Tibial artery (tissue), 4 donors: ENCODE data around the gene RNF220.

Source experiments
- DNase-seq, 2 donors: peaks; one replicate each; pipeline ENCODE4 v3.0.0-alpha.2; 2019
- H3K27ac ChIP-seq, 2 donors: fragments of 200-600 bp; sonication (generic) in 1 of 2; 1 replicate in 1 of 2; 2 replicates in 1 of 2; pipeline ENCODE4 v1.5.1; 2018 to 2019; ENCODE audit warnings: mild to moderate bottlenecking in 1 of 2
- H3K27me3 ChIP-seq, 2 donors: fragments of 200-600 bp; sonication (generic) in 1 of 2; one replicate each; pipeline versions ENCODE4 v1.5.1 to v1.6.0; 2016 to 2019
- H3K36me3 ChIP-seq, 3 donors: fragments of 200-600 bp; sonication (generic) in 2 of 3; one replicate each; pipeline ENCODE4 v1.5.1; 2016 to 2019; ENCODE audit warnings: mild to moderate bottlenecking in 2 of 3
- H3K4me1 ChIP-seq, 4 donors: fragments of 200-600 bp; sonication (generic) in 2 of 4; 1 replicate in 3 of 4; 2 replicates in 1 of 4; pipeline ENCODE4 v1.5.1; 2016 to 2019
- H3K4me3 ChIP-seq, 2 donors: fragments of 200-600 bp; sonication (generic) in 1 of 2; 1 replicate in 1 of 2; 2 replicates in 1 of 2; pipeline ENCODE4 v1.5.1; 2018 to 2019; ENCODE audit warnings: mild to moderate bottlenecking in 2 of 2
- H3K9me3 ChIP-seq, 3 donors: fragments of 200-600 bp; sonication (generic) in 1 of 3; one replicate each; pipeline ENCODE4 v1.5.1; 2016 to 2019
- intact Hi-C: fragments of 100-400 bp; cut with DNase I; formaldehyde crosslinking; loops from one replicate; pipeline ENCODE4 v1.15.0; 2023; ENCODE audit warnings: low total_unique reads
- TF ChIP-seq, protein P1 (sequence below), 2 experiments: fragments of 200-600 bp in 1 of 2; fragments of 450-650 bp in 1 of 2; IDR thresholded peaks; one replicate each; pipeline ENCODE4 v1.5.1; 2017 to 2019; ENCODE audit warnings: antibody characterized with exemption in 2 of 2, mild to moderate bottlenecking in 1 of 2, moderate library complexity in 1 of 2

RNF220 gene

DNA sequence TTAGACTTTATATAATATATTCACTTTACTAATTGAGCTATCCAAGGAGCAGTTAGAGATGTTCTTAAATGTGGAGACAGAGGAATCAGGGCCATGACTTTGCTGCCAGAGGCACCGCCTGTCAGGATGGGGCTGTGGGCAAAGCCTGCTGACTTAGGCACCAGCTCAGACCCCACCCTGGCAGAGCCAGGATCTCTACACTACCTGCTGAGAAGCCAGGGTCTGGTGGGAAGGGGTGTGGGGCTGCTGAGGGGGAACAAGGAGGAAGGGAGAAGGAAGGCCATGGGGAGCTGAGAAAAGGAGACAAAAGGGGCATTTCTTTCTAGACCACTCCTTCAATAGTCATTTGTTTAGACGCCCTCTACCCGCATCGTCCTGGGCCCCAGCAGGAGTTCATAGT lies 164.4 kb downstream of the RNF220 start:
- Histone ChIP-seq H3K27ac (no peak overlapping the region), H3K9me3 (no peaks in the 10 kb centered on the region), H3K4me1 (no peaks in the 10 kb centered on the region), H3K36me3 (no peaks in the 10 kb centered on the region), H3K4me3 (no peak overlapping the region), H3K27me3 (peaks cover 0 to 60% of the 10 kb centered on the region in 2 donors)
- TF ChIP-seq, protein P1, sequence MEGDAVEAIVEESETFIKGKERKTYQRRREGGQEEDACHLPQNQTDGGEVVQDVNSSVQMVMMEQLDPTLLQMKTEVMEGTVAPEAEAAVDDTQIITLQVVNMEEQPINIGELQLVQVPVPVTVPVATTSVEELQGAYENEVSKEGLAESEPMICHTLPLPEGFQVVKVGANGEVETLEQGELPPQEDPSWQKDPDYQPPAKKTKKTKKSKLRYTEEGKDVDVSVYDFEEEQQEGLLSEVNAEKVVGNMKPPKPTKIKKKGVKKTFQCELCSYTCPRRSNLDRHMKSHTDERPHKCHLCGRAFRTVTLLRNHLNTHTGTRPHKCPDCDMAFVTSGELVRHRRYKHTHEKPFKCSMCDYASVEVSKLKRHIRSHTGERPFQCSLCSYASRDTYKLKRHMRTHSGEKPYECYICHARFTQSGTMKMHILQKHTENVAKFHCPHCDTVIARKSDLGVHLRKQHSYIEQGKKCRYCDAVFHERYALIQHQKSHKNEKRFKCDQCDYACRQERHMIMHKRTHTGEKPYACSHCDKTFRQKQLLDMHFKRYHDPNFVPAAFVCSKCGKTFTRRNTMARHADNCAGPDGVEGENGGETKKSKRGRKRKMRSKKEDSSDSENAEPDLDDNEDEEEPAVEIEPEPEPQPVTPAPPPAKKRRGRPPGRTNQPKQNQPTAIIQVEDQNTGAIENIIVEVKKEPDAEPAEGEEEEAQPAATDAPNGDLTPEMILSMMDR (IDR thresholded peaks at IDR 0.05), result no peak
- no peak for DNase-seq
- intact Hi-C loops, result no loop called here

DNA sequence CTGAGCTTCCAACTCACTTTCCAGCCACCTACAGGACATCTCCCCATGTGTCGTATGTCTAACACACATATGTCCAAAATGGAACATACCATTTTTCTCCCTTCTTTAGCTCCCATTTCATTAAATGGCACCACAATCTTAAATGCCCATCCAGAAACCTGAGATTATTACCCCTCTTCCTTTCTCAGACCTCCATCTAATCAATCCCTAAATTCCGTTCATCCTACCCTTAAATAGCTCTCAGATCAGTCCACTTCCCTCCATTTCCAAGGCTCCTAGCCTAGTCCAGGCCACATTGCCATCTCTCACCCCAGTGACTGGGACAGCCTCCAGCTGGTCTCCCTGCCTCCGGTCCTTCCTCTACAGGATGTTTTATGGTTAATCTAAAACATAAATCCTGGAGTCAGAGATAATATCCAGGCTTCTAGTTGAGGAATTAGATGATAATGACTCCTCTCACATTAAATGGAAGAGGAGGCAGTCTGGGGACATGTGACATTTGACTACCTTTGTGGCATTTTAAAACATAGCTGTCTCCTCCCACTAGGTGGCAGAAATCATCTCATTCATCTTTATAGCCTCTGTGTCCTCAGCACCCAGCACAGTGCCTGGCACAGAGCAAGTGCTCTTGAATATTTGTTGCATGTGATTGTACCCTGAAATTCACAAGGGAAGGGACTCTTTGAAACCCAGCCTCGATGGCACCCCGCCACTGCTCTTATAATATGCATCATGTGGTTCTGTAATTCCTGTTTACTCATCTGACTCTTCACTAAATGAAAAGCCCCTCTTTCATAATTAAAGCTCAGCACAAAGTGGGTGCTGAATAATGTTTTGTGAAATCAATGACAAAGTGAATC lies 166.9 kb downstream of the RNF220 start:
- intact Hi-C loops, result no loop called here
- no peaks in the 10 kb centered on the region for H3K36me3 ChIP-seq

DNA sequence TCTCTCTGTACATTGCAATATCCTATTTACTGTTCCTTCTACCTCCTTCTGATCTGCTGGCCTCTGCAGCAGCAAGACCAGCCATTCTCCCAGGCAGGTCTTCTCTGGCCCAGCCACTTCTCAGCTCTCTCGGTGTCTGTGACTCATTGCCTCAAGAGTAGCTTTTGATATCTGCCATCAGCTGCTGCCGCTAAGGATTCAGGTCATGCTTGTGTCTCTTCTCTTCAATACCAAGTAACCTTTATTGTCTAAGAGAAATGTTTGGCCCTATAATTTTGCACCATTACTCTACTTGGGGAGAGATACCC lies 167.5 kb downstream of the RNF220 start:
- TF ChIP-seq, protein P1 (IDR thresholded peaks at IDR 0.05), result no peak
- Histone ChIP-seq H3K36me3 (no peaks in the 10 kb centered on the region), H3K4me1 (no peaks in the 10 kb centered on the region), H3K27me3 (peaks cover 0 to 41% of the 10 kb centered on the region in 2 donors), H3K4me3 (no peak overlapping the region), H3K27ac (no peak overlapping the region), H3K9me3 (no peaks in the 10 kb centered on the region)
- DNase-seq, result no peak
- intact Hi-C loops, result no loop called here

More for the DNA sequence above, 166.9 kb downstream of the RNF220 start:
- peaks cover 0 to 42% of the 10 kb centered on the region in 2 donors for H3K27me3 ChIP-seq
- H3K4me1 ChIP-seq, result no peaks in the 10 kb centered on the region
- no peak overlapping the region for H3K4me3 ChIP-seq
- H3K9me3 ChIP-seq, result no peaks in the 10 kb centered on the region
- no peak overlapping the region for H3K27ac ChIP-seq
- TF ChIP-seq, protein P1 (IDR thresholded peaks at IDR 0.05), result no peak
- no peak for DNase-seq

DNA sequence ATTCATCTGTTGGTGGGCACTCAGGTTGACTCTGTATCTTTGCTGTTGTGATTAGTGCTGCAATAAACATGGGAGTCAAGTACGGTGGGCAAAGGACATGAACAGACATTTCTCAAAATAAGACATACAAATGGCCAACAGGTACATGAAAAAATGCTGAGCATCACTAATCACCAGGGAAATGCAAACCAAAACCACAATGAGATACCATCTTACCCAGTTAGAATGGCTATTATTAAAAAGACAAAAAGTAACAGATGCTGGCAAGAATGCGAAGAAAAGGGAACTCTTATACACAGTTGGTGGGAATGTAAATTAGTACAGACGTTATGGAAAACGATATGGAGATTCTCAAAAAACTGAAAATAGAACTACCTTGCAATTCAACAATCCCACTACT lies 170.3 kb downstream of the RNF220 start:
- no peak for DNase-seq
- H3K4me1 ChIP-seq, result no peaks in the 10 kb centered on the region
- H3K9me3 ChIP-seq, result no peaks in the 10 kb centered on the region
- intact Hi-C loops, result no loop called here
- H3K36me3 ChIP-seq, result no peaks in the 10 kb centered on the region
- TF ChIP-seq, protein P1 (IDR thresholded peaks at IDR 0.05), result no peak
- H3K4me3 ChIP-seq, result no peak overlapping the region
- peaks cover 0 to 26% of the 10 kb centered on the region in 2 donors for H3K27me3 ChIP-seq
- H3K27ac ChIP-seq, result no peak overlapping the region

DNA sequence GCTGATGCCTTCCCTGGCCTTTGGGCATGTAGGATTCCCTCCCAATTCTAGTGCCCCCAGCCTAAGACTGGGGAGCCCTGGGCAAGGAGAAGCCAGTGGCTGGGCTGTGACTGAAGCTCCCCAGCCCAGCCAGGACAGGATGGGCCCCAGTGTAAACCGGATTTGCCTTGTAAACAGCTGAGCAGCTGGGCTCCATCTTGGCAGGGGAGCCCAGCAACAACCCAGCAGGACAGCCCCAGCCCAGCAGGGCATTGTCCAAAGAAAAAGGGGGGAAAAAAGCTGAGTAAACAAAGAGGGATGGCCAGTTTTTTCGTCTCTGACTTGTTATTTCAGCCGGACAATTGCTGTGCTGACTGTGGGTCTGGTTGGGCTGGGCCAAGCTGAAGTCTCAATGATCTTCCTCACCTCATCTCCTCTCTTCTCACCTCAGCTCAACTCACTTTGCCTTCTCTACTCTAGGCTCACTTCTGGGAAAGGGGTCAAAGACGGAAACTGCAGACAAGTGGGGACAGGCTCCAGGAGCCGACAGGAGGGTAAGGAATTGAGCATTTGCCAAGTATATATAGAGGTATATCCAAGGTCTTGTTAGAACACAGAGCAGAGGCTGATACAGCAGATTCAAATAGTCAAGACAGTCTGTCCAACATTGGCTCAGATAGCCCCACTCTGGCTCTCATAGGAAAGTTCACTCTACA lies 171.5 kb downstream of the RNF220 start:
- Histone ChIP-seq H3K9me3 (no peaks in the 10 kb centered on the region), H3K27ac (no peak overlapping the region), H3K4me1 (no peaks in the 10 kb centered on the region), H3K4me3 (no peak overlapping the region), H3K36me3 (no peaks in the 10 kb centered on the region), H3K27me3 (peaks cover 0 to 18% of the 10 kb centered on the region in 2 donors)
- no peak for DNase-seq
- intact Hi-C loops, result no loop called here
- TF ChIP-seq, protein P1 (IDR thresholded peaks at IDR 0.05), result no peak
